HepG2 (cell line): ENCODE data around the gene LPO. TPM values are rescaled to one million over a fixed set of nuclear protein-coding genes. Genes with fewer than 3 reads are reported as not detected.

ENCODE experiments used
- CCDC6 ChIP-seq: sonication (generic); formaldehyde crosslinking; IDR thresholded peaks from 2 replicates; pipeline ENCODE4 v1.8.1; 2022; ENCODE audit warnings: mild to moderate bottlenecking, missing genetic modification reagents, moderate library complexity
- EEA1 ChIP-seq: sonication (generic); formaldehyde crosslinking; IDR thresholded peaks from 2 replicates; pipeline ENCODE4 v1.5.1; 2020; ENCODE audit warnings: mild to moderate bottlenecking, missing genetic modification reagents, borderline replicate concordance
- FLYWCH1 ChIP-seq: sonication (generic); formaldehyde crosslinking; IDR thresholded peaks from 2 replicates; pipeline ENCODE4 v1.8.1; 2023; ENCODE audit warnings: mild to moderate bottlenecking, missing genetic modification reagents
- FOXP1 ChIP-seq, 2 experiments: fragments of 450-650 bp in 1 of 2; IDR thresholded peaks; 2 replicates each; pipeline ENCODE4 v1.6.1; 2017 to 2018; ENCODE audit warnings: antibody characterized with exemption in 1 of 2
- NFYB ChIP-seq: sonication (generic); formaldehyde crosslinking; IDR thresholded peaks from 2 replicates; pipeline ENCODE4 v1.4.0; 2020; ENCODE audit warnings: missing genetic modification reagents
- PPARG ChIP-seq: conservative IDR thresholded peaks from 2 replicates; pipeline ENCODE4 v1.6.1; 2016; ENCODE audit warnings: missing biosample characterization, missing genetic modification reagents
- SIN3B ChIP-seq: fragments of 150-350 bp; IDR thresholded peaks from 2 replicates; pipeline ENCODE4 v1.6.1; 2014; ENCODE audit warnings: low read length
- TRIM24 ChIP-seq: sonication (generic); formaldehyde crosslinking; IDR thresholded peaks from 2 replicates; pipeline ENCODE4 v1.8.0; 2022; ENCODE audit warnings: mild to moderate bottlenecking, missing genetic modification reagents
- ZMYM3 ChIP-seq: sonication (generic); formaldehyde crosslinking; IDR thresholded peaks from 2 replicates; pipeline ENCODE4 v1.5.1; 2020; ENCODE audit warnings: mild to moderate bottlenecking, missing genetic modification reagents
- ZNF496 ChIP-seq: sonication (generic); formaldehyde crosslinking; IDR thresholded peaks from 2 replicates; pipeline ENCODE4 v1.8.1; 2023; ENCODE audit warnings: mild to moderate bottlenecking, moderate library complexity, missing genetic modification reagents; ENCODE audit not compliant: insufficient replicate concordance
- ZNF615 ChIP-seq: sonication (generic); formaldehyde crosslinking; IDR thresholded peaks from 2 replicates; pipeline ENCODE4 v1.5.0; 2020; ENCODE audit warnings: mild to moderate bottlenecking, missing genetic modification reagents, borderline replicate concordance
- polyA plus RNA-seq, 8 experiments: library from polyadenylated mRNA; depleted of rRNA in 3 of 8; stranded (reverse) in 7 of 8; unstranded in 1 of 8; fragments of >200 nt; fragmentation: Illumina TruSeq in 4 of 8; extraction: Trizol in 4 of 8; gene quantifications; 2 replicates each; pipeline versions ENCODE4 v1.2.1 to v1.2.3, GENCODE V29; 2011 to 2016; ENCODE audit warnings: low read depth in 4 of 8, missing spikeins in 1 of 8, mixed read lengths in 1 of 8; ENCODE audit not compliant: insufficient read depth in 1 of 8
- total RNA-seq, 5 experiments: library from RNA; depleted of rRNA; stranded (reverse); fragments of >200 nt; fragmentation: Illumina TruSeq; extraction: Trizol; gene quantifications; 2 replicates each; pipeline ENCODE4 v1.2.3, GENCODE V29; 2016; ENCODE audit warnings: low read depth in 1 of 5
- TF ChIP-seq, protein P1 (sequence below): IDR thresholded peaks from 2 replicates; pipeline ENCODE4 v1.4.0; 2020; ENCODE audit warnings: mild to moderate bottlenecking, missing genetic modification reagents
- TF ChIP-seq, protein P2 (sequence below): sonication (generic); formaldehyde crosslinking; IDR thresholded peaks from 2 replicates; pipeline ENCODE4 v1.8.0; 2022; ENCODE audit warnings: missing genetic modification reagents, low read depth, mild to moderate bottlenecking, borderline replicate concordance
- TF ChIP-seq, protein P3 (sequence below): sonication (generic); formaldehyde crosslinking; IDR thresholded peaks from 2 replicates; pipeline ENCODE4 v1.5.0; 2020; ENCODE audit warnings: missing genetic modification reagents
- TF ChIP-seq, protein P4 (sequence below): sonication (generic); formaldehyde crosslinking; IDR thresholded peaks from 2 replicates; pipeline ENCODE4 v1.4.0; 2020; ENCODE audit warnings: missing genetic modification reagents
- TF ChIP-seq, protein P5 (sequence below): sonication (generic); formaldehyde crosslinking; IDR thresholded peaks from 2 replicates; pipeline ENCODE4 v1.4.0; 2020; ENCODE audit warnings: low read depth, mild to moderate bottlenecking, missing genetic modification reagents
- TF ChIP-seq, protein P6 (sequence below): sonication (generic); formaldehyde crosslinking; IDR thresholded peaks from 2 replicates; pipeline ENCODE4 v1.9.0; 2021; ENCODE audit warnings: missing genetic modification reagents, borderline replicate concordance

LPO gene
- total and polyA plus RNA-seq, 2 of the 13 experiments (the other 11 are each of a cell fraction or from before 2014, with no cell fraction given): not detected

DNA sequence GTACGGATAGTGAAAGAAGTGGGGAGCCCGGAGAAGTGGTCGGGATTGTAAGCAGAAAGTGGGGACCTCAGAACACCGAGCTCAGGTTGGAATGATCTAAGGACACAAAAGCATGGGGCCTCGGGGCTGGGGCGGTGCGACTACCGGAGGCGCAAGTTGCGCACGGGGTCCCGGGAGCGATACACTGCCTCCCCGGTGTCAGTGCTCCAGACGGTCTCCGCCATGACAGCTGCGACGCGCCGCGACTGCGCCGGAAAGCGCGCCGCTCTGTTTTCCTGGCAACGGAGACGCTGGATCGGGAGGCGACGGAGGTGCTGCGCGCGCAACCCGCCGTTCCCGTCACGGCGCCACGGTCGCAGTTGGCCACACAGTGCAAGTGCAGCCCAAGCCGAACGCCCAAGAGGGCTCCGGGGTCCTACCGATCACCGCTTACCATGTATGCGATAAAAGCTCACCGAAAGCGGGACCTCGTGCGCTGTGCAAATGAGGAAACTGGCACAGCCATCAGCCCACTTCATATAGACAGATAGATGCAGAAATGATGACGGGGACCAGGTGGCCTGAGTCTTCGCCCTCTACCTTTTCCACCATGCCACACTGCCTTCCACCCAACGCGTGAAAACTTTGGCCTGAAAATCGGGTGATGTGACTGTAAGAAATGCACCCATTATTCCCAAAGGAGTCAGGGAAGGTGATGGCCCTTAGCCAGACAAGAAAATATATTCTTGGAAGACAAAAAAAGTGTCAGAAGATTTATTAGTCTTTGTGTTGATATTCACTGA, 19.2 kb upstream of the LPO start, which contains the start of gene MKS1 (continued):
- TF ChIP-seq, protein P1, sequence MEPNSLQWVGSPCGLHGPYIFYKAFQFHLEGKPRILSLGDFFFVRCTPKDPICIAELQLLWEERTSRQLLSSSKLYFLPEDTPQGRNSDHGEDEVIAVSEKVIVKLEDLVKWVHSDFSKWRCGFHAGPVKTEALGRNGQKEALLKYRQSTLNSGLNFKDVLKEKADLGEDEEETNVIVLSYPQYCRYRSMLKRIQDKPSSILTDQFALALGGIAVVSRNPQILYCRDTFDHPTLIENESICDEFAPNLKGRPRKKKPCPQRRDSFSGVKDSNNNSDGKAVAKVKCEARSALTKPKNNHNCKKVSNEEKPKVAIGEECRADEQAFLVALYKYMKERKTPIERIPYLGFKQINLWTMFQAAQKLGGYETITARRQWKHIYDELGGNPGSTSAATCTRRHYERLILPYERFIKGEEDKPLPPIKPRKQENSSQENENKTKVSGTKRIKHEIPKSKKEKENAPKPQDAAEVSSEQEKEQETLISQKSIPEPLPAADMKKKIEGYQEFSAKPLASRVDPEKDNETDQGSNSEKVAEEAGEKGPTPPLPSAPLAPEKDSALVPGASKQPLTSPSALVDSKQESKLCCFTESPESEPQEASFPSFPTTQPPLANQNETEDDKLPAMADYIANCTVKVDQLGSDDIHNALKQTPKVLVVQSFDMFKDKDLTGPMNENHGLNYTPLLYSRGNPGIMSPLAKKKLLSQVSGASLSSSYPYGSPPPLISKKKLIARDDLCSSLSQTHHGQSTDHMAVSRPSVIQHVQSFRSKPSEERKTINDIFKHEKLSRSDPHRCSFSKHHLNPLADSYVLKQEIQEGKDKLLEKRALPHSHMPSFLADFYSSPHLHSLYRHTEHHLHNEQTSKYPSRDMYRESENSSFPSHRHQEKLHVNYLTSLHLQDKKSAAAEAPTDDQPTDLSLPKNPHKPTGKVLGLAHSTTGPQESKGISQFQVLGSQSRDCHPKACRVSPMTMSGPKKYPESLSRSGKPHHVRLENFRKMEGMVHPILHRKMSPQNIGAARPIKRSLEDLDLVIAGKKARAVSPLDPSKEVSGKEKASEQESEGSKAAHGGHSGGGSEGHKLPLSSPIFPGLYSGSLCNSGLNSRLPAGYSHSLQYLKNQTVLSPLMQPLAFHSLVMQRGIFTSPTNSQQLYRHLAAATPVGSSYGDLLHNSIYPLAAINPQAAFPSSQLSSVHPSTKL (CRISPR knock-in tag): peak; percentile 64
- TF ChIP-seq NFYB (CRISPR knock-in tag) (peak; percentile 33; the same call in 1 of the 2 replicates), CCDC6 (no peak), FLYWCH1 (no peak), TRIM24 (no peak), EEA1 (CRISPR knock-in tag) (peak; percentile 62; the same call in 1 of the 2 replicates), SIN3B (peak; percentile 94), PPARG (CRISPR knock-in tag) (peak; percentile 40), ZMYM3 (peak; percentile 89), FOXP1 (IDR thresholded peaks at IDR 0.05) (no peak), FOXP1 (CRISPR knock-in tag; IDR thresholded peaks at IDR 0.05) (no peak), ZNF615 (CRISPR knock-in tag) (no peak; the same call in 1 of the 2 replicates), ZNF496 (CRISPR knock-in tag) (no peak)
- TF ChIP-seq, protein P2, sequence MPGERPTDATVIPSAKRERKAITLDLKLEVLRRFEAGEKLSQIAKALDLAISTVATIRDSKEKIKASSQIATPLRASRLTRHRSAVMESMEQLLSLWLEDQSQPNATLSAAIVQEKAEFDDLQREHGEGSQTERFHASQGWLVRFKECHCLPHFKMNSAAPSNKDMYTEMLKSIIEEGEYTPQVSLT (CRISPR knock-in tag): no peak
- TF ChIP-seq, protein P3, sequence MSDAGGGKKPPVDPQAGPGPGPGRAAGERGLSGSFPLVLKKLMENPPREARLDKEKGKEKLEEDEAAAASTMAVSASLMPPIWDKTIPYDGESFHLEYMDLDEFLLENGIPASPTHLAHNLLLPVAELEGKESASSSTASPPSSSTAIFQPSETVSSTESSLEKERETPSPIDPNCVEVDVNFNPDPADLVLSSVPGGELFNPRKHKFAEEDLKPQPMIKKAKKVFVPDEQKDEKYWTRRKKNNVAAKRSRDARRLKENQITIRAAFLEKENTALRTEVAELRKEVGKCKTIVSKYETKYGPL (CRISPR knock-in tag): no peak
- TF ChIP-seq, protein P4, sequence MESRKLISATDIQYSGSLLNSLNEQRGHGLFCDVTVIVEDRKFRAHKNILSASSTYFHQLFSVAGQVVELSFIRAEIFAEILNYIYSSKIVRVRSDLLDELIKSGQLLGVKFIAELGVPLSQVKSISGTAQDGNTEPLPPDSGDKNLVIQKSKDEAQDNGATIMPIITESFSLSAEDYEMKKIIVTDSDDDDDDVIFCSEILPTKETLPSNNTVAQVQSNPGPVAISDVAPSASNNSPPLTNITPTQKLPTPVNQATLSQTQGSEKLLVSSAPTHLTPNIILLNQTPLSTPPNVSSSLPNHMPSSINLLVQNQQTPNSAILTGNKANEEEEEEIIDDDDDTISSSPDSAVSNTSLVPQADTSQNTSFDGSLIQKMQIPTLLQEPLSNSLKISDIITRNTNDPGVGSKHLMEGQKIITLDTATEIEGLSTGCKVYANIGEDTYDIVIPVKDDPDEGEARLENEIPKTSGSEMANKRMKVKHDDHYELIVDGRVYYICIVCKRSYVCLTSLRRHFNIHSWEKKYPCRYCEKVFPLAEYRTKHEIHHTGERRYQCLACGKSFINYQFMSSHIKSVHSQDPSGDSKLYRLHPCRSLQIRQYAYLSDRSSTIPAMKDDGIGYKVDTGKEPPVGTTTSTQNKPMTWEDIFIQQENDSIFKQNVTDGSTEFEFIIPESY: no peak; the same call in none of the 2 replicates
- TF ChIP-seq, protein P5, sequence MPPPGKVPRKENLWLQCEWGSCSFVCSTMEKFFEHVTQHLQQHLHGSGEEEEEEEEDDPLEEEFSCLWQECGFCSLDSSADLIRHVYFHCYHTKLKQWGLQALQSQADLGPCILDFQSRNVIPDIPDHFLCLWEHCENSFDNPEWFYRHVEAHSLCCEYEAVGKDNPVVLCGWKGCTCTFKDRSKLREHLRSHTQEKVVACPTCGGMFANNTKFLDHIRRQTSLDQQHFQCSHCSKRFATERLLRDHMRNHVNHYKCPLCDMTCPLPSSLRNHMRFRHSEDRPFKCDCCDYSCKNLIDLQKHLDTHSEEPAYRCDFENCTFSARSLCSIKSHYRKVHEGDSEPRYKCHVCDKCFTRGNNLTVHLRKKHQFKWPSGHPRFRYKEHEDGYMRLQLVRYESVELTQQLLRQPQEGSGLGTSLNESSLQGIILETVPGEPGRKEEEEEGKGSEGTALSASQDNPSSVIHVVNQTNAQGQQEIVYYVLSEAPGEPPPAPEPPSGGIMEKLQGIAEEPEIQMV: peak; percentile 81
- TF ChIP-seq, protein P6, sequence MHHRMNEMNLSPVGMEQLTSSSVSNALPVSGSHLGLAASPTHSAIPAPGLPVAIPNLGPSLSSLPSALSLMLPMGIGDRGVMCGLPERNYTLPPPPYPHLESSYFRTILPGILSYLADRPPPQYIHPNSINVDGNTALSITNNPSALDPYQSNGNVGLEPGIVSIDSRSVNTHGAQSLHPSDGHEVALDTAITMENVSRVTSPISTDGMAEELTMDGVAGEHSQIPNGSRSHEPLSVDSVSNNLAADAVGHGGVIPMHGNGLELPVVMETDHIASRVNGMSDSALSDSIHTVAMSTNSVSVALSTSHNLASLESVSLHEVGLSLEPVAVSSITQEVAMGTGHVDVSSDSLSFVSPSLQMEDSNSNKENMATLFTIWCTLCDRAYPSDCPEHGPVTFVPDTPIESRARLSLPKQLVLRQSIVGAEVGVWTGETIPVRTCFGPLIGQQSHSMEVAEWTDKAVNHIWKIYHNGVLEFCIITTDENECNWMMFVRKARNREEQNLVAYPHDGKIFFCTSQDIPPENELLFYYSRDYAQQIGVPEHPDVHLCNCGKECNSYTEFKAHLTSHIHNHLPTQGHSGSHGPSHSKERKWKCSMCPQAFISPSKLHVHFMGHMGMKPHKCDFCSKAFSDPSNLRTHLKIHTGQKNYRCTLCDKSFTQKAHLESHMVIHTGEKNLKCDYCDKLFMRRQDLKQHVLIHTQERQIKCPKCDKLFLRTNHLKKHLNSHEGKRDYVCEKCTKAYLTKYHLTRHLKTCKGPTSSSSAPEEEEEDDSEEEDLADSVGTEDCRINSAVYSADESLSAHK (CRISPR knock-in tag): no peak
